ENCODE data around the gene IL1RN.
A peak's percentile ranks its signal among the peaks of the same experiment; 100 is the strongest.
"Not testable (repeated sequence)": the region's sequence is repeated elsewhere in the genome, so short reads cannot be mapped to it uniquely, and the experiment has no call there.

Gene IL1RN

DNA sequence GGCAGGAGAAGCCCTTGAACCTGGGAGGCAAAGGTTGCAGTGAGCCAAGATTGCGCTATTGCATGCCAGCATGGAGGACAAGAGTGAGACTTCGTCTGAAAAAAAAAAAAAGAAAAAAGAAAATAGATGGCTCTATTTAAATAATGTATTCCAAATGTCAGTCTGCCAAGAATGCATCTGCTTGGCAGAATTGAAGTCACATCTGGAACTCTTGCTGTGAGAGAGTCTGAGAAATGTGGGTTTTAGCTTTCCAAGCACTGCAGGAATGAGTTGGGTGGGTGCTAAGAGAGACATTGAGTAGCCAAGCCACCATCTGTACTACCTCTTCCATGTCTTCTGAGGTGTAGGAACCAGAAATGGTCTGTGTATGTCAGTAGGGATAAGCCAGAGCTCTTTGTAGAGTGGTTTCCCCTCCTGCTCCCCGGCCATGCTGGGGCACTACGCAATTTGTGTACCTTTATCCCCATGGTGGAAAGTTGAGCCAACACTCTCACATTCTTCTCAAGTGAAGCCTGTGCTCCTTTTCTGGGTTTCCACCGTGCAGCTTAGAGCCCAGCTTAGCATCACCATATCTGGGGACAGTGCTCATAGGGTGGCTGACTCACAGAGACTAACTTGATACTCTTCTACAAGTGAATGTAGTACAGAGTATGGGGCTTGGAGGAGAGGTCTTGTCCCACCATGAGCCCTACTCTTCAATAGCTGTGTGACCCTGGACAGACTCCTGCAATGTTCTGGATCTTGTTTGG, 34.4 kb upstream of the IL1RN start:
- TF ChIP-seq CTCF (IDR thresholded peaks at IDR 0.05; ENCODE audit: borderline replicate concordance, insufficient read depth, low read depth, low read length), result no peak
- no peak overlapping the region for H3K4me3 ChIP-seq (ENCODE audit: low read depth, low read length)

DNA sequence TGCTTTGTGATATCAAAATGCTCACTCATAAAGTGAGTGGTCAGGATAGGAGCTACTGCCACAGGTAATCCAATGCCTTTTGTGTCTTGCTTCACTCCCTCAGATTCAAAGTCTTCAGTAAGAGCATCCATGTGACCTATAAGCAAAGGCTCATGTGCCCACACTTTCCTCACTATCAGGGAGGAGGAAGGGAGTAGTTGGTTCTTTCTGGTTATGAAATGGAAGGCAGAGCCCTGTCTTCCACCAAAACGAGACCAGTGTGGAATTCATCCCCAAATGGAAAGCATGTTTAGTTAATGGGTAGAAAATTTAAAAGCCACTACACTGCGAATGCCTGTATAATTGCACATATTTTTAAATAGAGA, 33.8 kb upstream of the IL1RN start:
- H3K4me3 ChIP-seq (ENCODE audit: low read depth, low read length), result no peak overlapping the region
- TF ChIP-seq CTCF (IDR thresholded peaks at IDR 0.05; ENCODE audit: borderline replicate concordance, insufficient read depth, low read depth, low read length), result no peak

- not testable (repeated sequence) for H3K4me3 ChIP-seq (ENCODE audit: low read depth, low read length)
These were observed 31.1 kb upstream of the IL1RN start for GRCh38 chr2:113096306-113096705.

DNA sequence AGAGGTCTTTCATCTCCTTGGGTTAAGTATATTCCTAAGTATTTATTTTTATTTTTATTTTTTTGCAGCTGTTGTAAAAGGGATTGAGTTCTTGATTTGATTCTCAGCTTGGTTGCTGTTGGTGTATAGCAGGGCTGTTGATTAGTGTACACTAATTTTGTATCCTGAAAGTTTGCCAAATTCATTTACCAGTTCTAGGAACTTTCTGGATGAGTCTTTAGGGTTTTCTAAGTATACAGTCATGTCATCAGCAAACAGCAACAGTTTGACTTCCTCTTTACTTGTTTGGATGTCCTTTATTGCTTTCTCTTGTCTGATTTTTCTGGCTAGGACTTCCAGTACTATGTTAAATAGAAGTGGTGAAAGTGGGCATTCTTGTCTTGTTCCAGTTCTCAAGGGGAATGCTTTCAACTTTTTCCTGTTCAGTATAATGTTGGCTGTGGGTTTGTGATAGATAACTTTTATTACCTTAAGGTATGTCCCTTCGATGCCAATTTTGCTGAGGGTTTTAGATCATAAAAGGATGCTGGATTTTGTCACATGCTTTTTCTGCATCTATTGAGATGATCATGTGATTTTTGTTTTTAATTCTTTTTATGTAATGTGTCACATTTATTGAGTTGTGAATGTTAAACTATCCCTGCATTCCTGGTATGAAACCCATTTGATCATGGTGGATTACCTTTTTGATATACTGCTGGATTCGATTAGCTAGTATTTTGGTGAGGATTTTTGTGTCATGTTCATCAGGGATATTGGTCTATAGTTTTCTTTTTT, 30.4 kb upstream of the IL1RN start:
- H3K4me3 ChIP-seq (ENCODE audit: low read depth, low read length), result not testable (repeated sequence)

- H3K4me3 ChIP-seq (ENCODE audit: low read depth, low read length), result no peak overlapping the region
- 0 out of 2 replicates have a peak, but pooled peaks have one; percentile 3 for TF ChIP-seq CTCF (IDR thresholded peaks at IDR 0.05; ENCODE audit: borderline replicate concordance, insufficient read depth, low read depth, low read length)
These were observed 29.4 kb upstream of the IL1RN start for GRCh38 chr2:113098041-113098440.

DNA sequence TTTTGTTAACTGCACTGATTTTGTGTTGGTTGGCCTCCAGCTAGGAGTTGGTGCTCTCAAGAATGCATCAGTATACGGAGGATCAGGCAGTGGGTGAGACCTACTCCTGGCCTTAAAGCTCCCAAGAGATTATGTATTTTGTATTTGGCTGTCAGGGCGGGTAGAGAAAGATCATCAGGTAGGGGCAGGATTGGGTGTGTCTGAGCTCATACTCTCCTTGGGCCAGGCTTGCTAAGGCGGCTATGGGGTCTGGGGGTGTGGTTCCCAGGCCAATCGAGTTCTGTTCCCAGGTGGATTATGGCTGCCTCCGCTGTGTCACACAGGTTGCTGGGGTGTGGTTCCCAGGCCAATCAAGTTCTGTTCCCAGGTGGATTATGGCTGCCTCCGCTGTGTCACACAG, 28.9 kb upstream of the IL1RN start:
- TF ChIP-seq CTCF (IDR thresholded peaks at IDR 0.05; ENCODE audit: borderline replicate concordance, insufficient read depth, low read depth, low read length), result no peak
- H3K4me3 ChIP-seq (ENCODE audit: low read depth, low read length), result no peak overlapping the region

DNA sequence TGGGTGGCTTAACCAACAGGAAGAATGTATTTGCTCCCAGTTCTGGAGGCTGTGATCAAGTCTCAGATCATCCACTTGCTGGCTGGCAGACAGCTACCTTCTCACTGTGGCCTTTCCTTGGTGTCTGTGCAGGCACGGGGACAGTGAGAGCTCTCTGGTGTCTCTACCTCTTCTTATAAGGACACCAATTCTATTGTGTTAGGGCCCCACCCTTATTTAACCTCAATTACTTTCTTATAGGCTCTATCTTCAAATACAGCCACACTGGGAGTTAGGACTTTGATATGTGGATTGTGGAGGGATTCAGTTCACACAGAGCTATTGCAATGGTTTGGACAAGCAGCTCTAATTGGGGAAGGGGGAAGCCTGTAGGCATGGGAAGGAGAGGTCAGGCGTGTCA, 25.3 kb upstream of the IL1RN start:
- no peak overlapping the region for H3K4me3 ChIP-seq (ENCODE audit: low read depth, low read length)
- TF ChIP-seq CTCF (IDR thresholded peaks at IDR 0.05; ENCODE audit: borderline replicate concordance, insufficient read depth, low read depth, low read length), result no peak

DNA sequence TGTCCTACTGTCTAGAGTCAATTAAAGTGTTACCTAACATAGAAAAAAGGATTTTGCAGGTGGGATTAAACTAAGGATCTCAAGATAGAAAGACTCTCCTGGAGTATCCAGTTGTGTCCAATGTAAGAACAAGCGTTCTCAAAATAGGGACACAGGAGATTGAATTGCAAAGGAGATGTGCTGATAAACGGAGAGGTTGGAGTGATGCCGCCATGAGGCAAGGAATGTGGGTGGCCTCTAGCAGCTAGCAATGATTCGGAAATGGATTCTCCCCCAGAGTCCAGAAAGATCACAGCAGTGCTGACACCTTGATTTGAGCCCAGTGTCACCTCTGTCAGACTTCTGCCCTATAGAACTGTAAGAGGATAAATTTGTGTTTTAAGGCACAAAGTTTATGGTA, 24.1 kb upstream of the IL1RN start:
- TF ChIP-seq CTCF (IDR thresholded peaks at IDR 0.05; ENCODE audit: borderline replicate concordance, insufficient read depth, low read depth, low read length), result no peak
- no peak overlapping the region for H3K4me3 ChIP-seq (ENCODE audit: low read depth, low read length)

All from GM12875 (cell line).